Right ventricle myocardium inferior (tissue), 1 donor: ENCODE measurements around the gene PRKN. TPM values are rescaled to one million over a fixed set of nuclear protein-coding genes. Genes with fewer than 3 reads are reported as not detected.
A peak's percentile ranks its signal among the peaks of the same experiment; 100 is the strongest.

Source experiments
- ATAC-seq: fragments of 200-7000 bp; cut with Tn5 transposase; one replicate; pipeline ENCODE4 v1.9.1; 2020; ENCODE audit warnings: mild to moderate bottlenecking, moderate library complexity
- DNase-seq: peaks from one replicate; pipeline ENCODE4 v3.0.0; 2021; ENCODE audit errors: missing footprints
- intact Hi-C: fragments of 100-400 bp; cut with DNase I; formaldehyde crosslinking; loops from one replicate; pipeline ENCODE4 v1.11.0; 2022
- total RNA-seq: library from RNA; stranded (reverse); fragmentation: NEBNext Ultra II Directional; extraction: Animal tissue kit (Norgen Biotek cat#: 25700); gene quantifications from one replicate; pipeline ENCODE4 v1.2.1, GENCODE V29; 2021
- donor health status: DM: no; HTN: yes; CAD: no; lungs with severe emphysema.

PRKN gene
- total RNA-seq, 1 donor from 2014 or later: 19.5 TPM

DNA sequence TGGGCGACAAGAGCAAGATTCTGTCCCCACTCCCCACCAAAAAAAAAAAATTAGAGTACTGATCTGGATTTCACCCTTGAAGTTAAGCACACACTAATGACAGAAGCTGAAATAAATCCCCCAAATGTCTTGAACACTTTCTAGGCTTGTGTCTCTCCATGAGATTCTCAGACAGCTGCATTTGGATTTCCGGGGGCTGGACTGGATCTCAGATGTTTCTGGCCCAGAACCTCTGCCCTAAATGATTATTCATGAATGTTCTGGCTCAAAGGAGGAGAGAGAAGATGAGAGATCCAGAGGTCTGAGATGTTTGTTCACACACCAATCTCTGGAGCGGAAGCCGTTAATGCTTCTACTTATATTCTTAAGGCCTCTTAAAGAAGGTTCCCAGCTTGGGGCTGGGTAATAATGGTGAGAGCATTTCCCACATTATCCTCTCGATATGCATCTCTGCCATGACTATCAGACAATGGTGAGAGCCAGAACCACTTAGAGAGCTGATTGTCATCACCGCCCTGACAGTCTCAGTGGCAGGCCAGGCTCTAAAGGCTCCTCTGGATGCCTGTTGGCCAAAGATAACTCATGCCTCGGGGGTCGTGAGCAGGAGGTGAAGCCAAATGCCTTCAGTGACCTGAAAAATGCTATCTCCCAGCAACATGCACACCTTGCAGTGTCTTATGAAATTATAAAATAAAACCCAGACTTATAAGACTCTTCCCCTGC is 1325.8 kb downstream of the PRKN start:
- ATAC-seq (no peak), DNase-seq (no peak)
- intact Hi-C loops: no loop called here

DNA sequence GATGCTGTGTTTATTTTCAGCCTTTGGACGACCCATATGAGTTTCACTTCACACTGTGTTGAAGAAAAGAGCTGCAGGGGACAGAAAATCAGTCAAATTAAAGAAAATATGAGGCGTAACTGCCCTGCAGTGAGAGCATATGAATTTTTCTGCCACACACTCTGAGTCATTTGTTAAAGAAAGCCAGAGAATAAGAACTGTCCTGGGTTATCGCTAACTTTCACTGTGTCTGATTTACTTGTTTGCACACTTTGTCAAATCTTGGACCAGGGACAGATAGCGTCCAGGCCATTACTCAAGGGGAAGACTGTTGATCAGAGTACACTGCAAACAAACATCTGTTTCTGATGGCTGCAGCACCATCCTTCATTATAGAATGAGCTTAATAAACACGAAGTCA is 1326.9 kb downstream of the PRKN start:
- DNase-seq: no peak
- no peak for ATAC-seq
- intact Hi-C loops: no loop called here

DNA sequence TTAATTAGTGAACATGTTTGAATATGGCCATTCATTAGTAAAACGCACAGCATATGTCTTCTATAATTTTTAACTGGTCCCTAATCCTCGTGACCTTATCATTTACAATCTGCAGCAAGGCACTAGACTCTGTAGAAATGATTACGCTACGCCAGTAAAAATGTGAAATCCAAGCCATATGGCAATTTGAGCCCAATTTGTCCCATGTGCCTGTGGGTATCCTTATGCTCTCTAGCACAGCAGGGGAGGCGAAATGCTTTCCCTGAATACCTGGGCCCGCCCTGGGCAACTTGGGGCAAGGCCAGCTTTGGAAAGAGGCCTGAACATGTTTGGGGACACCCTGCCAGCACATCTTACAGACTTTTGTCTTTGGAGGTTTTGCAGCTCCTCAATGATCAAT is 1331.0 kb downstream of the PRKN start:
- DNase-seq: no peak
- intact Hi-C loops: loop anchor here (10.0 kb wide), 1 partner anchor 1338 kb away; no protein-coding TSS in a partner anchor
- no peak for ATAC-seq

DNA sequence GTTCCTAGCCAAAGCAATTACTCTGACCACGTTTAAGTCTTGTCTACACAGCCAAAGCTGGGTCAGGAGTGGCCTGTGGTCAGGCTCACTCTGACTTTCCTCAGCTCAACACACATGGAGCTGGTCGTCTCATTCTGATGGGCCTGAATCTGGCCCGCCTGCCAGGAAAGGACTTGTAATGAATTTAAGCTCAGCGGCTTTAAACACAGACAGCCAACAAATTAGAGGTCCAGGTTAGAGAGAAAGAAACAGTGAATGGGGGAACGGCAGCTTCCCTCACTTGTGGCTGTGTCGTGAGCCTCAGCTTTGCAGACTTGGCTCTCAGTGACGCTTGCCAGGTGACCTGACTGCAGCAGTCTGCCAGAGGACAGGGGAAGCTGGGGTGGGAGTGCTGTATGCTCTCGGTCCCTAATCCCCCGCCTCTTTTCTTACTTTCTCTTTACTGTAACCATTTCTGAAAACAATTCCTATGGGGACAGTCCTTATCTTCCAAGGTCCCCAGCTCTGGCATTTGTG is 1331.8 kb downstream of the PRKN start:
- DNase-seq (no peak), ATAC-seq (no peak)
- intact Hi-C loops: loop anchor here (10.0 kb wide), 1 partner anchor 1339 kb away; no protein-coding TSS in a partner anchor

DNA sequence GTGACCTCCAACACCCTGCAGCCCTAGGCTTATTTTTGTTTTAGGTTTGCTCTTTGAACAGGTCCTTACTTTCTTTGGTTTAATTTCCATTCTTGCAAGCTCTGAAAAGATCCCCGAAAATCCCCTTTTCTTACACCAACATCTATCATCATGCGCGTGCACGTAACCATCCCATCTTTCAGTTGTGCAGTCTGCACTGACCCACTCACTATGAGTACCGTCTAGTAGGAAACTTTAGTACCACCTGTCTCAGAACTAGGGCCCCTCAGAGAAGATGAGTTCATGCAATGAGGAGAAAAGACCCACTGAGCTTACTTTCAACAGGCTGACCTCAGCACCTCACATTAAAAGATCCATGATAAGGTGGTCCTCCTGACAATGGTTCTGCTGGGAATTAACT is 1333.1 kb downstream of the PRKN start:
- intact Hi-C loops: loop anchor here (10.0 kb wide), 1 partner anchor 1340 kb away; no protein-coding TSS in a partner anchor
- ATAC-seq: no peak
- DNase-seq: no peak

DNA sequence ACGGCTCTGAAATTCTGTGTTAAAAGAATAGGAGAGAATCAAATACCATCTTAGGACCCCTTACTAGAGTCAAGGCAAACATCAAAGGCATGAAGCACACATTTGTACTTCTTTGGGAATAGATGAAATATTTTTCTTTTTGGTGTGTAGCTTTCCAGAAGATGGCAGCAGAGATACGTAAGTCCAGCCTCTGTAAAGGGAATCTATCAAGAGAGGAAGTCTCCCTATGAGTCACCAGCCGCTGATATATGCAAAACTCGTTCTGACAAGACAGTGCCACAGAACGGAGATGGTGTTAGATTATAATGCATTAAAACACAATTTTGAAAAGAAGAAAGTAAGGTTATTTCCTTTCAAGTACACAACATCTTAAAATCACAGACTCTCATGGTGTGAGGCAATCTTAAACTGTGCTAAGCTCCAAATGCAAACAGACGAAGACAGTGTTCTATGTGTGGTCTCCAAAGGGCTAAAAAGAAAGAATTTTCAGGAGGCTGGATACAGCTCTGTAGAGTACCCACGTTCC is 1333.7 kb downstream of the PRKN start:
- ATAC-seq (peak; percentile 82), DNase-seq (no peak)
- intact Hi-C loops: loop anchor here (10.0 kb wide), 1 partner anchor 1341 kb away; no protein-coding TSS in a partner anchor

DNA sequence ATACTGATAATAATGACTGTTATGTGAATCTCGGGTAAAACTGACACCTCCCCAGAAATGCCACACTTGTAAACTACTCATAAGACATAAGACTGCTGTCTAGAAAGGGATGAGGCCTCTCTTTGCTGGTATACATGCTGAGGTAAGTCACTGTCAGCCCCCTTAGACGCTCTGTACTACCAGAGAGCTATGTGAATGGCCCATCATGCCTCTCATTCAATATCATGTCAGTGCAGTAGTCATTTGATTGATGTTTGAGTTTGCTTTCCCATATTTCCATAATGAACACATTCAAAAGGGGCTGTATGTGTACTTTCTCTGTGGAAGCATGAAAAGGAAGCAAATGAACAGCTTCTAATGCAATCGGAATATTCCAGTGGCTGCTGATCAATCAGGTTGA is 1334.3 kb downstream of the PRKN start:
- DNase-seq: no peak
- intact Hi-C loops: loop anchor here (10.0 kb wide), 1 partner anchor 1342 kb away; no protein-coding TSS in a partner anchor
- no peak for ATAC-seq

DNA sequence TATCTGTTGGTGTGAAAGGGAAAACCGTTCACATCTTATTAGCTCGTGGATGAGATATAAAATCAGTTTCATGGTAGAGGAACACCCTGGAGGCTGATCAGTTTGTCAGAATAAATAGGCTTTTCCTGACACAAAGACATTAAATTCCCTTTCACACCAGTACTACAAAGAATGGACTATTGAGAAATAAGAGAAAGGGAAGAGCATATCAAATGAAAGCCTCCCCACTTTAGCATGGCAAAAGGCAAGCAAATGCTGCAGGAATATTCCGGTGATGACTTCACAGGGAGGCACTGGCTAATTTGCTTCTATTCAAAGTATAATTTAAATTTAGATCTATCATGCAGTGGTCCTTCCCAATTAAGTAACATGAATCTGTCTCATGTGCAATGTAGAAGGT is 1337.8 kb downstream of the PRKN start:
- intact Hi-C loops: loop anchor here (10.0 kb wide), 1 partner anchor 1345 kb away; no protein-coding TSS in a partner anchor
- ATAC-seq (no peak), DNase-seq (no peak)

DNA sequence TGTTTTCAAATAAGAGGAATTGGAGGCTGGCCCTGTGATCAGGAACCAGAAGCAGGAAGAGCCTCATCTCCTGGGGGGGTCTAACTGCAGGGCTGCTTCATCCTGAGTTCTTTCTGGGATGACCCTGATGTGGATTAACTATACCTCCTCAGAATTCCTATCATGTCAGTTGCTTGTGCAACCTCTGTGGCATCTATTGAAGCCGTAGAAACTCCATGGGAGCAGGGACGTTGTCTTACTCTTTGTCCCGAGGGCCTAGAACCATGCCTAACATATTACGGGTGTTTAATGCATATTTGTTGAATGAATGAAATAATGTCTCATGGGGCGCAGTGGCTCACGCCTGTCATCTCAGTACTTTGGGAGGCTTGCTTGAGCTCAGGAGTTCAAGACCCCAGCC is 1343.6 kb downstream of the PRKN start:
- no peak for ATAC-seq
- no peak for DNase-seq
- intact Hi-C loops: no loop called here

DNA sequence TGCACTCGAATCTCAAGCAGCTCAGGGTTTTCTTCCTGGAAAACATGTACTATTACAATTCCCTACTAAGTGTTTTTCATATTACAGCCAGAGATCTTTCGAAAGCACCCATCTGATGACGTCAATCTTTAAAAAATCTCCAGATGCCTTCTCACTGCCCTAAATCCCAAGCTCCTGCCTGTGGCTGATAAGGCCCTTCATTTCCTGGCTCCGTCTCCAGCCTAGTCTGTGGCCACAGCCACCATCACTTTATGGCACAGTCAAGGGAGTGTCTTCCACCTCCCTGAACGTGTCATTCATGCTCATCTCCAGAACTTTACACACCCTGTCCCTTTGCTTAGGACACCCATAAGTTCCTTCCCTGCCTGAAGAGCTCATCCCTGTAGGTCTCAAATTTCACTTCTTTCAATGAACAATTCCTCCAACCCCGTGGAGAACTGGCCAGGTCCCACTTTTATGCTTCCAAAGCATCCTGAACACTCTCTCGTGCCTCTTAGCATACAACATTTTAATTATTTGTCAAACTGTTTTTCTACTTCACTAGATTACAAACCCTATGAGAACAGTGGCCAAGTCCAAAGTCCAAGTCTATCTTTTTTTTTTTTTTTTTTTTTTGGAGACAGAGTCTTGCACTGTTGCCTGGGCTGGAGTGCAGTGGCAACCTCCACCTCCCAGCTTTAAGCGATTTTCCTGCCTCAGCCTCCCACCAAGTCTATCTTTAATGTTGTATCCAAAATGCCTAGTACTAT is 1347.6 kb downstream of the PRKN start:
- DNase-seq: no peak
- intact Hi-C loops: no loop called here
- peak; percentile 65 for ATAC-seq

DNA sequence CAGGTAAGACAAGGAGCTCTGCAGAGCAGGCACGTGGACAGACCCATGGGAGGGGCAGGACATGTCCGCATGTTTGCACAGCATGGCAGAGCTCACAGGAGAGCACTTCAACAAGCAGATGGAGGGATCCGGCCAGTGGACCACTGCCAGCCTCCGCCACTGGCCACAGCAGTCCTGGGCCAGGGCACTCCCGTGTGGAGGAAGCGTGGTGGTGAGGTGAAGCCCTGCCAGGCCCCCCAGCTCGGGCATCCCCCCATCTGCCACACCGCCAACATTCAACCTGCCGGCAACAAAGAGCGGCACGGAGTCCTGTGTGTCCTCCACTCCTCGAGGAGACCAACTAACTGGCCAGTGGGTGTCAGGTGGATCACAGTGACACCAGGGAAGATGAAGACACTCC is 1349.5 kb downstream of the PRKN start:
- intact Hi-C loops: no loop called here
- no peak for DNase-seq
- ATAC-seq: no peak

DNA sequence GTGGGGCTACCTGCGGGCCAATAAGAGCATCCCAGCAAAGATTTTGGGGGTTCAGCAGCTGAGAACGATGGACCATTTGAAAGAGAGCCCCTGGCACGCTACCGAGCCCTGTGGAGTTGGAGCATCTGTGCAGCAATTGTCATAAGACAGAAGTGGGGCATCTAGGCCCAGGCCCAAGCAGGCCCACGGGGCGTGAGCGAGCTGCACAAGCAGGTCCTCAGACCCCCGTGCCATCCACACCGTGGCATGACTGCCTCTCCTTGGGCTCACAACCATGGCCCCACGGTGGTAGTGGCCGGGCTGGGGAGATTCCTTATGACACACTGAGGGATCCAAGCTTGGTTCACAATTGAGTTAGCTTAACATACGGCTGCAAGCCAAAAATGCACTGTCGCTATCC is 1350.5 kb downstream of the PRKN start:
- ATAC-seq (no peak), DNase-seq (no peak)
- intact Hi-C loops: no loop called here

DNA sequence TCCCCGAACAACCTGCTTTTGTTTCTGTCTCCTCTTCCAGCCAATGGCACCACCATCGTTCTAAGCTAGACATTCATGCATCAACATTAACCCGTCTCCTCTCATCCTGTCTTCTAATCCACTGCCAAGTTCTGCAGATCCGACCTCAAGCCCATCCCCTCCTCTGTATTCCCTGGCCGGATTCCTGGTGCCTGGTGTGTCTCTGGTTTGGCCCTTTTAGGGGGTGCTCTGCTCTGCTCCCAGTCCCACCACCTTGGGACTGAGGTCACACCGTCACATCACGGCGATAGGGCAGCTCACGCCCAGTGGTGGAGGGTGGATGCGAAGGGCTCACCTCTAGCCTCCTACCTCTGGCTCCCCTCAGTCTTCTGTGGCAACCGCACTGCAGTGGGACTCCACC is 1351.2 kb downstream of the PRKN start:
- ATAC-seq: no peak
- intact Hi-C loops: no loop called here
- DNase-seq: no peak

DNA sequence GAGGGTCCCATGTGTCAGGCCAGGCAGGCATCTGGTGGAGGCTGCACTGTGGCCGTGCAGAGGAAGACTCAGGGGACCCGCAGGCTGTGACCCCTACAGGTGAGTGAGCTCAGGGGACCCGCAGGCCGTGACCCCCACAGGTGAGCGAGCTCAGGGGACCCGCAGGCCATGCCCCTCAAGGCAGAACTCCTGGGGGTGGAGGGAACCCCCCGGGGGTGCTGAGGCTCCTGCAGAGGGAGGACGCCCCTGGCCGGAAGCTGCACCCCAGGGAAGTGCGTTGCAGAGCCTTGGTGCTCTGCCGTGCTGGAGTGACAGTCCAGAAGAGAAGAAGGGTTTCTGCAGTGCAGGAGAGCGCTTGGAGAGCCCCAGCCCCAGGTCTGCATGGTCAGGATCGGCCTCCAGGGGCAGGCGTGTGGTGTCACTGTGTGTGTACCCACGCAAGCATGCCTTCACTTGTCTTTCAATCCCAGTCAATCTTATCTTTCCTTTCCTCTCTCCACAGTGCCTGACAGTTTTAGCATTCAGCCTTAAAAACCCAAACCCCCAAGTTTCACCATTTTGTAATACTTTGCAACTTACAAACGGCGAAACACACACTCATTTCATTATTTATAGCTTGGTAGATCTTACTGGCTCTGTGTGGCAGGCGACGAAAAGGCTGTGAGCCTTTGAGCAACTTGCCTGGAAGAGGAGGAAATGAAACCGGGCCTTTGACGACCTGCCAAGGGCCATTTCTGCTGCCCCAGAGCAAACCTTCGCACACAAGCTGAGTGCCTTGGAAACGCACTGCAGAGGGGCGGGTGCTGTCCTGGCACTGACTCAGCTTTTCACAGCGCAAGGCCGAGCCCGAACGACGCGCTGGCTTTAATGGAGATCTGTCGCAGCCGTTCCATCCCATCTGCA is 1352.3 kb downstream of the PRKN start:
- intact Hi-C loops: loop anchor here (2.0 to 5.0 kb wide), 3 partner anchors 223 to 444 kb away; no protein-coding TSS in a partner anchor
- ATAC-seq (peak; percentile 52), DNase-seq (peak; percentile 81)

DNA sequence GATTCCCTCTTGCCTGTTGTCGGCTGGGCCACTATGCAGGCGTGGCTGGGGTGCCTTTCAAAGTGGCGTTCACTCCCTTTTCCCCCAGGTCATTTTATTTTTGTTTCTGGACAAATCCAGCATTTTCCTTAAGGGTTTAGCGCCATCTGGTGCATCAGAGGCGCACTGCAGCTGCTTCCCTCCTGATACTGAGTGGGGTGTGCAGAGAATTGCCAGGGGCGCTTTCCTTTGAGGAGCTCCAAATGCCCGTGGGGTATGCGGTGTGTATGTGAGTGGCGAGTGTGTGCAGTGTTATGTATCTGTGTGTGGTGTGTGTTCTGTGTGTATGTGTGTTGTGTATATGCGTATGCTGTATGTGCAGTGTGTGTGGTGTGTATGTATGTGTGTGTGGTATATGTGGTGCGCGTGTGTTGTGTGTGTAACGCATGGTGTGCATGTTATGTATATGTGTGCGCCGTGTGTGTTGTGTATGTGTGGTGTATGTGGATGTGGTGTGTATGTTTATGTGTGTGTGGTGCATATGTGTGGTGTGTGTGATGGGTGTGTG is 1353.6 kb downstream of the PRKN start:
- peak; percentile 35 for ATAC-seq
- no peak for DNase-seq
- intact Hi-C loops: loop anchor here (2.0 to 5.0 kb wide), 4 partner anchors 222 to 639 kb away; no protein-coding TSS in a partner anchor

DNA sequence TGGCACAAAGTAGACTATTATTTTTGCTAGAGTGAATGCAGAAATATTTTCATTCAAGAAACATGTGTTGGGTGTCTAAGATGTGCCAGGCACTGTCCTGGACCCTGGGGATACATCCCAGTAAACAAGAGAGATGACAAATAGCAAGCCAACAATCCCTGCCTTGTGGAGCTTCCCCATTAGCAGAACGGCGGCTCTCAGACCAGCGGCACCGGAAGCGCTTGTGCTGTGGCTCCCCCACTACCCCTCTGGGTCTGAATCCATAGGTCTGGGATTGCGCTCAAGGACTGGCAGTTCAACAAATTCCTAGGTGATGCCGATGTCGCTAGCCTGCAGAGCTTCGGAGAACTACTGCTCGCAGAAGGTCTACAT is 1355.2 kb downstream of the PRKN start:
- DNase-seq (no peak), ATAC-seq (no peak)
- intact Hi-C loops: loop anchor here (2.0 to 5.0 kb wide), 3 partner anchors 220 to 638 kb away; no protein-coding TSS in a partner anchor

DNA sequence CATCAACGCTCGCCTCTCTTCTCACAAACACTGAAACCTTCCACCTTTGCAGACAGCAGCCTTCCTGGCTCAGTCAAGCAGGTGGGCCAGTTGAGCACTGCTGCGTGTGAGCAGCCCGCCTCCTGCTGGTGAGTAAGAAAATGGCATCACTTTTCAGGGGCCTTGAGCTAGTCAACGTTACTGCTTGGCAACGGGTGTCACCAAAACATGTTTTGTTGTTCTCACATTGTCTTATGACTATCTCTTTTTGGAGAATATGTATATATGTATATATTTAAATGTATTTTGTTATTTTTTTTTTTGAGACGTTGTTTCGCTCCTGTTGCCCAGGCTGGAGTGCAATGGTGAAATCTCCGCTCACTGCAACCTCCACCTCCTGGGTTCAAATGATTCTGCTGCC is 1356.7 kb downstream of the PRKN start:
- no peak for DNase-seq
- intact Hi-C loops: loop anchor here (5.0 kb wide), 2 partner anchors 219 to 264 kb away; no protein-coding TSS in a partner anchor
- no peak for ATAC-seq

DNA sequence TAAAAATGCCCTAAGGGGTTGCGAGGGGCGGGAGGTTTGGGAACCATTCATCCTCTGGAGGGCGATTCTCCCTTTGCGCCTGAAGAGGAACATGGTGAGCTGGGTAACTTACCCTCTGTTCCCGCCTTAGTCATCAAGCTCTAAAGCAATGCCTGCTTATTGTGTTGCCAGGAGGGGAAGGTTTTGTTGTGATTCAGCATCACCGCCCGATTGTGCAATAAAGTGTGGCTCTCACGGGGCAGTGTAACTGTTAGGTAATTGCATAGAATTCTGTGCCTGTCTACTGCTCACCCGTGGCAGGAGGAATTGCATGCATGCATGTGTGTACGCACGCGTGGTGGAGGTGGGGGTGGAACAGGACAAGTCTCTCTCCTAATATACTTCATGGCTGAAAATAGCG is 1358.2 kb downstream of the PRKN start:
- ATAC-seq: no peak
- no peak for DNase-seq
- intact Hi-C loops: no loop called here
